ENCODE data around the gene CD300LG. TPM values are rescaled to one million over a fixed set of nuclear protein-coding genes. Genes with fewer than 3 reads are reported as not detected.

Gene CD300LG
- total RNA-seq, 1 donor from 2014 or later = not detected

DNA sequence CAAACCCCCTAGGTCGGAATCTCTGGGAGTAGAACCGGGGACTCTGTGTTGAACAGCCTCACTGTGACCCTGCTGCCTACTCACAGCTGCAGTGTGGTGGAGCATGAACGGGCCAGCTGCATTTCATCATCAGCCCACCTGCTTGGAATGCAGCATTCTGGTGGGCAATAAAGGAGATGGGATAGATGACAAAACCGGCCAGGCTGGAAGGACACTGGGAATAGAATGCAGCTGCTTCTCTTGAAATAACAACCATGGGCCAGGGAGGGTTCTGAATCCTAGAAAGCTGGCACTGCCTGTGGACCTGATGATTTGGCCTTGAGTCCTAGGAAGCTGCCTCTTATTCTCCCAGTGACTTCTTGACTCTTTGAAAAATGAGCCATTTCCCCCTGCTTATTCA lies 43.2 kb upstream of the CD300LG start:
- Mint-ChIP-seq H3K9me3 (peaks cover 5% of the 10 kb centered on the region), H3K27me3 (peaks cover 36% of the 10 kb centered on the region), H3K36me3 (ENCODE audit: low read depth) (no peaks in the 10 kb centered on the region), H3K27ac (no peak overlapping the region), H3K4me3 (no peak overlapping the region), H3K4me1 (no peaks in the 10 kb centered on the region)
- TF ChIP-seq, protein P1, sequence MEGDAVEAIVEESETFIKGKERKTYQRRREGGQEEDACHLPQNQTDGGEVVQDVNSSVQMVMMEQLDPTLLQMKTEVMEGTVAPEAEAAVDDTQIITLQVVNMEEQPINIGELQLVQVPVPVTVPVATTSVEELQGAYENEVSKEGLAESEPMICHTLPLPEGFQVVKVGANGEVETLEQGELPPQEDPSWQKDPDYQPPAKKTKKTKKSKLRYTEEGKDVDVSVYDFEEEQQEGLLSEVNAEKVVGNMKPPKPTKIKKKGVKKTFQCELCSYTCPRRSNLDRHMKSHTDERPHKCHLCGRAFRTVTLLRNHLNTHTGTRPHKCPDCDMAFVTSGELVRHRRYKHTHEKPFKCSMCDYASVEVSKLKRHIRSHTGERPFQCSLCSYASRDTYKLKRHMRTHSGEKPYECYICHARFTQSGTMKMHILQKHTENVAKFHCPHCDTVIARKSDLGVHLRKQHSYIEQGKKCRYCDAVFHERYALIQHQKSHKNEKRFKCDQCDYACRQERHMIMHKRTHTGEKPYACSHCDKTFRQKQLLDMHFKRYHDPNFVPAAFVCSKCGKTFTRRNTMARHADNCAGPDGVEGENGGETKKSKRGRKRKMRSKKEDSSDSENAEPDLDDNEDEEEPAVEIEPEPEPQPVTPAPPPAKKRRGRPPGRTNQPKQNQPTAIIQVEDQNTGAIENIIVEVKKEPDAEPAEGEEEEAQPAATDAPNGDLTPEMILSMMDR (IDR thresholded peaks at IDR 0.05) = no peak
- ChIA-PET POLR2A (no interaction called here), CTCF (no interaction called here)
- DNase-seq (no peak), ATAC-seq (ENCODE audit: low read depth) (no peak)
- intact Hi-C loops (cut with micrococcal nuclease) = no loop called here

DNA sequence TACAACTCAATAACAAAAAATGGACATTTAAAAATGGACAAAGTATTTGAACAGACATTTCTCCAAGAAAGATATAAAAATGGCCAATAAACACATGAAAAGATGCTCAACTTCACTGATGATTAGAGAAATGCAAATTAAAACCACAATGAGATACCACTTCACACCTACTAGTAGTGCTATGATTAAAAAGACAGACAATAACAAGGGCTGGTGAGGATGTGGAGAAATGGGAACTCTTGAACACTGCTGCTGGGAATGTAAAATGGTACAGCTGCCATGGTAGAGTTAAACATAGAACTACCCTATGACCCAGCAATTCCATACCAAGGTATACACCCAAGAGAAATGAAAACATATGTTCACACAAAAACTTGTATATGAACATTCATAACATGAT lies 41.9 kb upstream of the CD300LG start:
- DNase-seq = no peak
- intact Hi-C loops (cut with micrococcal nuclease) = no loop called here
- H3K27ac Mint-ChIP-seq = no peak overlapping the region
- ChIA-PET POLR2A (no interaction called here), CTCF (no interaction called here)
- H3K4me1 Mint-ChIP-seq = no peaks in the 10 kb centered on the region
- ATAC-seq (ENCODE audit: low read depth) = no peak
- TF ChIP-seq, protein P1 (IDR thresholded peaks at IDR 0.05) = no peak
- peaks cover 5% of the 10 kb centered on the region for H3K9me3 Mint-ChIP-seq
- no peak overlapping the region for H3K4me3 Mint-ChIP-seq
- peaks cover 31% of the 10 kb centered on the region for H3K27me3 Mint-ChIP-seq
- H3K36me3 Mint-ChIP-seq (ENCODE audit: low read depth) = no peaks in the 10 kb centered on the region

DNA sequence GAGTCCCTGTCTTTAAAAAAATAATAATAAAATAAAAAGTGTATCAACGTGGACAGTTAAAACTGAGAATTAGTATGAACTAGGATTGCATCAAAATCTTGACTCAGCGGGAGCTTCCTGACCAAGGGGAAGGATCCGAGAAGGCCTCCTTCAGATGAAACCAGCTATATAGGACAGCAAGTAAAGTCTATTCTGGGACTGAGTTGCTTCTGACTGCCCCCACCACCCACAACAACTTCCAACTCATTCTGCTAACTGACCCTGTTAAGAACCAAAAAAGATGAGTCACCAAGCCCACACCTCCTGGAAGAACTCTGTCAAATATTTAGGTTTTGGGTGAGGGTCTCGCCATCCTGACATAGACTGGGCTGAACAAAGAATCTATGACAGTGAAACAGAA lies 38.9 kb upstream of the CD300LG start:
- H3K36me3 Mint-ChIP-seq (ENCODE audit: low read depth) = no peaks in the 10 kb centered on the region
- DNase-seq (no peak), ATAC-seq (ENCODE audit: low read depth) (no peak)
- TF ChIP-seq, protein P1 (IDR thresholded peaks at IDR 0.05) = no peak
- peaks cover 23% of the 10 kb centered on the region for H3K27me3 Mint-ChIP-seq
- CTCF ChIA-PET = no interaction called here
- H3K27ac Mint-ChIP-seq = no peak overlapping the region
- no peak overlapping the region for H3K4me3 Mint-ChIP-seq
- intact Hi-C loops (cut with micrococcal nuclease) = no loop called here
- peaks cover 5% of the 10 kb centered on the region for H3K9me3 Mint-ChIP-seq
- H3K4me1 Mint-ChIP-seq = no peaks in the 10 kb centered on the region
- POLR2A ChIA-PET = no interaction called here

DNA sequence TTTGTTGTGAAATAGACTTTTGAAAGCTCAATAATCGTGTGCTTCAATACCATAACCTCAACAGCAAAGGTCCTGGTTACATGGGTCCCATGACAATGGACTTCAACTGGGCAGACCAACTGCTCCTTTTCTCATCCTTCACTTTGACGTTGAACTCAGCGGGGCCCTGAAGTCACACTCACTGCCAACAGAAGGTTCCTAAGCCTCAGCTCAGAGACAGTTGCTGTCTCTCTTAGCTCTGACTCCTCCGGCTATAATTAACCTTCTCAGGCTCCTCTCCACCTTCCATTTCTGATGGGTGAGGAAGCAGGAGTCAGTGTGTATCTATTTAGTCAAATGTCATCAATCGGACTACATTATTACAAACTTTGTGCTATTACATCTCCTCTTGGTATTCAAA lies 37.9 kb upstream of the CD300LG start:
- Mint-ChIP-seq H3K9me3 (peaks cover 5% of the 10 kb centered on the region), H3K4me1 (no peaks in the 10 kb centered on the region), H3K27ac (no peak overlapping the region), H3K27me3 (peaks cover 16% of the 10 kb centered on the region), H3K4me3 (no peak overlapping the region), H3K36me3 (ENCODE audit: low read depth) (no peaks in the 10 kb centered on the region)
- intact Hi-C loops (cut with micrococcal nuclease) = no loop called here
- POLR2A ChIA-PET = no interaction called here
- no peak for ATAC-seq (ENCODE audit: low read depth)
- DNase-seq = no peak
- TF ChIP-seq, protein P1 (IDR thresholded peaks at IDR 0.05) = no peak
- CTCF ChIA-PET = no interaction called here

DNA sequence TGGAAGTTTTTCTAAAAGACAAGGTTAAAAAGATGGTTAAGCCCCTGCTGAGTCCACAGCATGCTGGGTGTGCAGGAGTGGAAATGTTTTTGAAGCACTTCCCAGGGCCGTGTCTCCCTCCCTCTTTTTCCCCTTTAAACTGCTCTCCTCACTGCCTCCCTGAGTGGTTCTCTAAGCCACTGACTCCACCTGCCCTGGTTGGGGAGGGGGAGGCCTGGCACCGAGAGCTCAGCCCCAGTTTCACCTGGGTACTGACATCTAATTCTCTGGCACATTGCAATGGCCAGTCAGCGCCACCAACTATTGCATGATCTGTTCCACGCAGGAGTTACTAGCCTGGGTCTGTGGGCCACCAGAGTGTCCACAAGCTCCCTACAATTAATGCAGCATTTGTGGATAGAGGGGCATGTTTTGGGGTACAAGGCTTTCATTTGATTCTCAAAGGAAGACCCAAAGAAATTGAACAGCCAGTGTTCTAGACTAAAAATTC lies 36.7 kb upstream of the CD300LG start:
- Mint-ChIP-seq H3K27ac (no peak overlapping the region), H3K4me3 (no peak overlapping the region), H3K4me1 (no peaks in the 10 kb centered on the region), H3K36me3 (ENCODE audit: low read depth) (no peaks in the 10 kb centered on the region), H3K9me3 (peaks cover 1% of the 10 kb centered on the region), H3K27me3 (peaks cover 13% of the 10 kb centered on the region)
- CTCF ChIA-PET = no interaction called here
- no peak for DNase-seq
- intact Hi-C loops (cut with micrococcal nuclease) = no loop called here
- no peak for ATAC-seq (ENCODE audit: low read depth)
- POLR2A ChIA-PET = no interaction called here
- TF ChIP-seq, protein P1 (IDR thresholded peaks at IDR 0.05) = no peak
